Esophagus mucosa (tissue), 1 donor: Measurements from ENCODE around the gene MRPL49. TPM values are rescaled to one million over a fixed set of nuclear protein-coding genes. Genes with fewer than 3 reads are reported as not detected.
"Not testable (repeated sequence)": the region's sequence is repeated elsewhere in the genome, so short reads cannot be mapped to it uniquely, and the experiment has no call there.

Experiments
- ATAC-seq: fragments of 200-7000 bp; cut with Tn5 transposase; one replicate; pipeline ENCODE4 v1.9.1; 2020
- total RNA-seq: library from RNA; stranded (reverse); gene quantifications from one replicate; pipeline ENCODE4 v1.2.4, GENCODE V29; 2023
- donor health status: DM: yes; HTN: yes; CAD: no.

The MRPL49 gene
- total RNA-seq, 1 donor from 2014 or later = 63.9 TPM

DNA sequence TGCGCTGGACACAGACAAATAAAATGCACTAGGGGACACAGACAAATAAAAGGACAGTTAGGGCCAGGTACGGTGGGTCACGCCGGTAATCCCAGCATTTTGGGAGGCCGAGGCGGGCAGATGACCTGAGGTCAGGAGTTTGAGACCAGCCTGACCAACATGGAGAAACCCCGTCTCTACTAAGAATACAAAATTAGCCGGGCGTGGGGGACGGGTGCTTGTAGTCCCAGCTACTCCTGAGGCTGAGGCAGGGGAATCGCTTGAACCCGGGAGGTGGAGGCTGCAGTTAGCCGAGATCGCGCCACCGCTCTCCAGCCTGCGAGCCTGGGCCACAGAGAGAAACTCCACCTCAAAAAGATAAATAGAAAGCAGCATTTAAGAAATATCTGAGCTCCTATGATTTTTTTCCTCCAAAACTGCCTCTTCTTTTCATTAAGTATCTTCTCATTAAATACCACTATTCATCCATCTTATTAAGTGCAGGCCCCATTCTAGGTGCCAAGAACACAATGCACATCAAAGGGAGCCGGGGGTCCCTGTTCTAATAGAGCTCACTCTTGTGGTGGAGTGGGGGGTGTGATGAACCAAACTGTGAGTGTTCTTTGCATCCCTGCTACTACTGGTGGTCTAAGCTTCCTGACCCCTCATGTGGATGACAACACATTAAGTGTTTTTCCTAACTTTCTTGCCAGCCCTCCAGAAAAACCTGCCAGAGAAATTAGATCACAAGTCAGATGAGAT, 3.9 kb upstream of the MRPL49 start:
- no peak for ATAC-seq

GRCh38 chr11:65118891-65119669, 3.0 kb upstream of the MRPL49 start:
- not testable (repeated sequence) for ATAC-seq

- no peak for ATAC-seq
Measured at GRCh38 chr11:65119670-65119995, 2.5 kb upstream of the MRPL49 start.

- ATAC-seq = no peak
Measured at GRCh38 chr11:65120831-65121230, 1.3 kb upstream of the MRPL49 start.

DNA sequence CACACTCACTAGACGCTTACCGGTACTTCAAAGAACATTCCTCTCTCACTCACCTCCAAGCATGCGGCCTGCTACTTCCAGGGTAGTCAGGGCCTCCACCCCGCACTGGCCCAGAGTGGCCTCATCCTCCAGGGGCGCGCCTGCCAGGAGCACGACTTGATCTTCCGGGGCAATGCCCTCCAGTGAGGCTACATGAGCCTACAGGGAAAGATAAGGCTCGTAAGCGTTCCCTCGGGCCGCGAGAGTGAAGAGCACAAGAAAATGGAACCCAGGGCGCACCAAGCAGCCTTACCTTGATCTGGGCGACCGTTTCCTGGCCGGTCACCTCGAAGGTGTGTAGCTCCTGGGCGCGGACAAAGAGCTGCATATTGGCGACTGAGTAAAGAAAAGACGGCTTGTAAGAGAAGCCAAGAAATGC, 665 bp upstream of the MRPL49 start:
- peak; percentile 9 for ATAC-seq

- ATAC-seq = no peak
Measured at GRCh38 chr11:65124480-65125196, 2.5 kb downstream of the MRPL49 start.

DNA sequence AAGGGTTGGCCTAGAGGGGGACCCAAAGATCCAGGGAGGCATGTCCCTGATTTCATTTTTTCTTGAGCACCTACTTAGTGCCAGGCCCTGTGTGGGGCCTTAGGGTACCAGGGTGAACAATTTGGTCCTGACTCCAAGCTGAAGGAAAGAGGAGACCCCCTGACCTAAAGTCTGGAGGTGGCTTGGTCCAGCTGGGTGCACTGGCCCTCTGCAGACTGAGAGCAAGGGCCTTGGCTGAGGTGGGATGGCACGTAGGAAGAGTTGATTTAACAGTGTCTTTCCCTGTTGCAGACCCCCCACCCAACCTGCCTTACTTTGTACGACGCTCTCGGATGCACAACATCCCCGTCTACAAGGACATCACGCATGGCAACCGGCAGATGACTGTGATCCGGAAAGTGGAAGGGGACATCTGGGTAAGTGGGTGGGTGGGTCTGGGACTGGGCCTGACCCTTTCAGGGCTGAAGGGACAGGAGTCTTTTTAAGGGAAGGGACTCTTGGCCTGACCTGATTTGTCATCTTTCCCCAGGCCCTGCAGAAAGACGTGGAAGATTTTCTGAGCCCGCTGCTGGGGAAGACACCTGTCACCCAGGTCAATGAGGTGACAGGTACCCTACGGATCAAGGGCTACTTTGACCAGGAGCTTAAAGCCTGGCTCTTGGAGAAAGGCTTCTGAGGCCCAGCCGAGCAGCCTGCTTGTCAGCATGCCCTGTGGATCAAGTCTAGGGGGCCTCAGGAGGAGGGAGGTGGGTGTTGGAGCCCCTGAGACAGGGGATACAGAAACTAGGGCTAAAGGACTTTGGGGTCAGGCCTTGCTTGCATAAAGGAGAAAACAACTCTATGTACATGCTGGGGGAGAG, 3.3 kb downstream of the MRPL49 start:
- no peak for ATAC-seq

GRCh38 chr11:65126624-65127274, 4.6 kb downstream of the MRPL49 start:
- no peak for ATAC-seq

- no peak for ATAC-seq
Measured at GRCh38 chr11:65127473-65128181, 5.5 kb downstream of the MRPL49 start.

GRCh38 chr11:65128182-65129145, 6.3 kb downstream of the MRPL49 start:
- ATAC-seq = no peak

DNA sequence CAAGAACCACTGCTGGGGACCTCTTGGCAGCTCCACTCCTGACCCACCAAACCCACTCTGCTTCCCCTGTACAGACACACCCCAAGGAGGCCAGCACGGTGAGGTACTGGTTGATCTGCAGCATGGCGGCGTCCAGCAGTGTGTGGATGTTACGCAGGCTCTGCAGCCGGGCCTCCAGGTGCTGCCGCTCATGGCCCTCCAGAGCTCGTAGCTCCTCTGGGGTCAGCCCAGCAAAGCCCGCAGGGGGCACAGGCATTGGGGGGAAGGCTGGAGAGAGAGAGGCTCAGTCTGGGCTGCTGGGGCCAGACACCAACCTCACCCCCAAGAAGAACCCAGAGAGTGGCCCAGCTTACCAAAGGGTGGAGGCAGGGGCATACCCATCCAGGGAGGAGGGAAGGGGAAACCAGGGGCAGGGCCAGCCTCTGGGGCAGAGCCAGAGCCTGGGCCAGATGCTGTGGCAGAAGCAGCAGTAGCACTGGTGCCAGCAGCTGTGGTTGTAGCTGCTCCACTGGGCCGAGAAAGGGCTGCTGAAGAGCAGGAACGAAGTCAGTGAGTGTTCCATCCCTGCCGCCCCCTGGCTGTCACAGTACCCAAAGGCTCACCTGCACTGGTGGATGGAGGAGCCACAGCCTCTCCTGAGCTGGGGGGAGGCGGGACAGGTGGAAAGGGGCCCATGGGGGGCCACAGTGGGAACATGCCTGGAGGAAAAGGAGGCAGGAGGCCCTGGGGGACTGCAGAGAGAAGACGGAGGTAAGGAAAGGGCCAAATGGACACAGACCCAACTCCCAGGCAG, 7.7 kb downstream of the MRPL49 start:
- ATAC-seq = no peak

- ATAC-seq = no peak
Measured at GRCh38 chr11:65130631-65131416, 8.7 kb downstream of the MRPL49 start.

- no peak for ATAC-seq
Measured at GRCh38 chr11:65131417-65131776, 9.3 kb downstream of the MRPL49 start.

GRCh38 chr11:65131895-65132237, 9.7 kb downstream of the MRPL49 start:
- no peak for ATAC-seq

DNA sequence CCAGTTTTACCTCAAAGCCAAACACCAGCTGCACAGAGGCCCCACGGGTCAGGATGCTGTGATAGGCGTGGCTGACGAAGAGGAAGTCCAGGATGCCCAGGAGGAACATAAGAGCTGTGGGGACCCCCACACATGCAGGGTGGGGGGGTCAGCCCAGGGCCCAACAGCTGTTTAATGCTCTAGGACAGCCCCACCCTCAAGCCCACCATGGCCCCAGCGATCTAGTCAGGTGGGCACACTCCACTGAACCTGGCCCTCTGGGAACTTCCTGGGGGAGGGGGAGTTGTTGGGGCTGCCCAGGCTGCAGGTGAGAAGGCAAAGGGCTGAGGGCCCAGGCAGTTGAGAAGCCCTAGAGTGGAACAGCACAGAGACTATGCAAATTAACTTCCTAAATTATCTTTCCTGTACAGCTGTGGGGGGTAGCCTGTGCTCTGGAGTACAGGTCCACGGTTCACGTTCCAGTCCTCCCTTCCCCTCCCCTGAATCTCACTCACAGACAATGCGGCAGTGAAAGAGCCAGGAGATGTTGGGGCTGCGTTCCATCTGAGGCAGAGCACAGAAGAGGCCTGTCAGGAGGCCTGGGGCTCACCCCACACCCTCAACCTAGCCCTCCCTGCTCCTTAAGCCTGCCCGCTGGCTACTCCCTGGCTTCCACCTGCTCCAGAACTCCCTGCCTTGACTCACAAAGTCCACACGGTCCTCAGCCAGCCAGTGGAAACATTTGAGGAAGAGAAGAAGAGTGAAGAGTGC, 10.3 kb downstream of the MRPL49 start:
- ATAC-seq = no peak

DNA sequence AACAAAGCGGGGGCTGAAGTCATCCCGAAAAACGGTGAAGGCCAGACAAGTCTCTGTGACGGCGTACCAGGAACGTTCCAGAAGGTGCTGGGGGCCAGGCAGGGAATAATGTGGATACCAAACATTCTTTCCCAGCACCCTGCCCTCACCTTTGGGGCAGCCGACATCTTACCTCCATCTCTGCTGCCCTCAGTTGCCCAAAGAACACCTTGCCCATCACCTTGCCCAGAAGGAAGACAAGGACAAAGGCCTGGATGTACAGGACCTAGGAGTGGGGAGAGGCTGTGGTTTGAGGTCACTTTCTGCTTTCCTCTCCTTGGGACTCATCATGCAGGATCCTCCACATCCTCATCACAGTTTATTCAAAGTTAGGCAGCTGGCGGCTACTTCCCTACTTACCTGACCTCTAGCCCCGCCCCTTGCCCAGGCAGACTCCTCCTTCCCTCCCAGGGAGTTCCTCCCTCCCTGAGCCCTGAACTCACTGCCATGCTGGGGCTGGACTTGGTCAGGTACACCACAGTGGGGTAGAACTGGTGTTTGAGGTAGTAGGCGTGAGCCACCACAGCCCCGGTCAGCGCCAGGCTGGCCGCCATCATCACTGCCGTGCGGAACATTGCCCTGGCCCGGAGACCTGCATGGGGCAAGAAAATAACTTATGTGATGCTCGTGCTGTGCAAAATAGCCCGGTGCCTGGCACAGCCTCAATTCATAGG, 11.0 kb downstream of the MRPL49 start:
- peak; percentile 42 for ATAC-seq

DNA sequence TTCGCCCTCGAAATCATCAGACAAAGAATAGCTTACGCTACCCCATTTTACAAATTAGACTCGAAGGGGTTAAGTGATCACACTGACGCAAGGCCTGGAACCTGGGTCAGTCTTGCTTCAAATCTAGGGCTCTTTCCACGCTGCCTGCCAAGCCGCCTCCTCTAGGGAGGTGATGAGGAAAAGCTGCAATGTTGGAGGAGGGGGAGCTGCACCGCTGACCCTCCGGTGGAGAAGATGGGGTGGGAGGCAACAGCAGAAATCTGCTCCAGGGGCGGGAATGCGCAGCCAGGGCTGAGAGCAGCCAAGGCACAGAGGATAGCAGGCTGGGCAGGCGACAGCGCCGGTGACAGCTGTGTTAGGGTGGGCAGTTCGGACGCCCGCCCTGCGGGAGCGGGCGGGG, 11.6 kb downstream of the MRPL49 start:
- ATAC-seq = no peak
